Liver (tissue), 3 donors: ENCODE results near the gene LIPJ.

Experiments used
- CTCF ChIP-seq: fragments of 150-350 bp; IDR thresholded peaks from 2 replicates; pipeline ENCODE4 v1.5.1; 2017; ENCODE audit warnings: improper control_type of control experiment, low read depth, low read length; ENCODE audit not compliant: missing input control
- GABPA ChIP-seq, 2 donors: IDR thresholded peaks in 1 of 2; conservative IDR thresholded peaks in 1 of 2; 2 replicates each; pipeline ENCODE4 v1.6.1; 2016; ENCODE audit warnings: antibody characterized with exemption in 2 of 2, mild to moderate bottlenecking in 1 of 2, moderate library complexity in 1 of 2
- JUND ChIP-seq, 2 donors: IDR thresholded peaks; 2 replicates each; pipeline ENCODE4 v1.6.1; 2016; ENCODE audit warnings: antibody characterized with exemption in 2 of 2
- MAX ChIP-seq: IDR thresholded peaks from 2 replicates; pipeline ENCODE4 v1.6.1; 2016; ENCODE audit warnings: antibody characterized with exemption
- RAD21 ChIP-seq, 2 donors: IDR thresholded peaks; 2 replicates each; pipeline ENCODE4 v1.6.1; 2016; ENCODE audit warnings: antibody characterized with exemption in 2 of 2, mild to moderate bottlenecking in 2 of 2
- REST ChIP-seq: IDR thresholded peaks from 2 replicates; pipeline ENCODE4 v1.6.1; 2016; ENCODE audit warnings: antibody characterized with exemption, mild to moderate bottlenecking
- SP1 ChIP-seq: IDR thresholded peaks from 2 replicates; pipeline ENCODE4 v1.6.1; 2018; ENCODE audit warnings: antibody characterized with exemption, mild to moderate bottlenecking
- TAF1 ChIP-seq: conservative IDR thresholded peaks from 2 replicates; pipeline ENCODE4 v1.6.1; 2016; ENCODE audit warnings: antibody characterized with exemption, mild to moderate bottlenecking
- YY1 ChIP-seq: IDR thresholded peaks from 2 replicates; pipeline ENCODE4 v1.6.1; 2016; ENCODE audit warnings: antibody characterized with exemption, mild to moderate bottlenecking
- donor health status: healthy.
- donor health status: healthy.

GRCh38 chr10:88555190-88555908 is 31.2 kb upstream of the LIPJ start:
- TF ChIP-seq CTCF (no peak), JUND (IDR thresholded peaks at IDR 0.05) (no peak), RAD21 (IDR thresholded peaks at IDR 0.05) (no peak), TAF1 (no peak), REST (no peak), GABPA (IDR thresholded peaks at IDR 0.05 in 1 of 2, conservative IDR thresholded peaks at IDR 0.05 in 1 of 2) (no peak), MAX (no peak), YY1 (no peak), SP1 (no peak)
